HCT116 (cell line): ENCODE data around the gene CLEC4A. TPM values are rescaled to one million over a fixed set of nuclear protein-coding genes. Genes with fewer than 3 reads are reported as not detected.

Experiments
- ATAC-seq: fragments of 200-7000 bp; cut with Tn5 transposase; 2 replicates; pipeline ENCODE4 v1.9.1; 2020; ENCODE audit warnings: mild to moderate bottlenecking, moderate library complexity
- BruUV-seq: library from RNA; stranded (reverse); fragments of 400-500 nt; replicated peaks from 2 replicates; lab custom pipeline; 2021; lab: Mats Ljungman, UMichigan
- CTCF ChIA-PET: fragments of 300-600 bp; sonication (Branson Sonifier 250); formaldehyde crosslinking; loops from one replicate; lab custom pipeline; 2021; ENCODE audit warnings: antibody characterized with exemption; lab: Charles Lee
- POLR2A ChIA-PET: fragments of 300-600, 350-600 bp; sonication (Branson Sonifier 250); formaldehyde crosslinking; loops from one replicate; lab custom pipeline; 2021; ENCODE audit warnings: antibody characterized with exemption; lab: Charles Lee
- RAD21 ChIA-PET, 2 experiments: fragments of 300-600 bp; sonication (Branson Sonifier 250); formaldehyde crosslinking; loops; one replicate each; lab custom pipeline; 2023; ENCODE audit warnings: low total read pairs in 2 of 2; ENCODE audit not compliant: uncharacterized antibody in 2 of 2, unreplicated experiment in 2 of 2, low non-redundant PET in 1 of 2; lab: Charles Lee
- DNase-seq: peaks from one replicate; pipeline ENCODE4 v3.0.0-alpha.2; 2010; ENCODE audit warnings: low read depth, low spot score
- H2AFZ ChIP-seq: fragments of 200-600 bp; shearing (Covaris generic), sonication (generic); 2 replicates; pipeline ENCODE4 v1.6.1; 2017; ENCODE audit warnings: low read depth, mixed run types, mixed read lengths, antibody characterized with exemption, low read length; ENCODE audit not compliant: poor library complexity, severe bottlenecking
- H3K27ac ChIP-seq: 2 replicates; pipeline ENCODE4 v1.5.1; 2012; ENCODE audit warnings: low read depth, low read length
- H3K27me3 ChIP-seq: fragments of 200-600 bp; sonication (generic); 2 replicates; pipeline ENCODE4 v1.6.1; 2016; ENCODE audit warnings: mixed run types, low read length, mixed read lengths; ENCODE audit not compliant: insufficient read depth
- H3K36me3 ChIP-seq, 2 experiments: fragments of 200-500 bp in 1 of 2; fragments of 200-600 bp in 1 of 2; sonication (Bioruptor generic) in 1 of 2; sonication (generic) in 1 of 2; 2 replicates each; pipeline versions ENCODE4 v1.5.1 to v1.6.1; 2014 to 2016; ENCODE audit warnings: low read length in 2 of 2, inconsistent platforms in 1 of 2, mixed read lengths in 1 of 2, mixed run types in 1 of 2; ENCODE audit not compliant: insufficient read depth in 2 of 2, control insufficient read depth in 1 of 2
- H3K4me1 ChIP-seq, 2 experiments: fragments of 200-600 bp in 1 of 2; sonication (generic) in 1 of 2; 2 replicates each; pipeline versions ENCODE4 v1.5.1 to v1.6.1; 2012 to 2017; ENCODE audit warnings: low read length in 2 of 2, inconsistent platforms in 1 of 2, mild to moderate bottlenecking in 1 of 2, mixed read lengths in 1 of 2, mixed run types in 1 of 2, moderate library complexity in 1 of 2; ENCODE audit not compliant: insufficient read depth in 2 of 2, control insufficient read depth in 1 of 2
- H3K4me2 ChIP-seq: fragments of 200-600 bp; sonication (generic); 2 replicates; pipeline ENCODE4 v1.6.1; 2017; ENCODE audit warnings: mixed run types, low read length, mixed read lengths
- H3K4me3 ChIP-seq, 2 experiments: fragments of 200-600 bp in 1 of 2; sonication (generic) in 1 of 2; replicated peaks in 1 of 2; 2 replicates each; pipeline ENCODE4 v1.5.1; 2011 to 2016; ENCODE audit warnings: low read length in 2 of 2, control low read depth in 1 of 2, low read depth in 1 of 2, mild to moderate bottlenecking in 1 of 2, mixed read lengths in 1 of 2, mixed run types in 1 of 2
- H3K79me2 ChIP-seq: fragments of 200-600 bp; sonication (generic); 2 replicates; pipeline ENCODE4 v1.6.1; 2017; ENCODE audit warnings: mild to moderate bottlenecking, mixed run types, low read length, moderate library complexity, mixed read lengths; ENCODE audit not compliant: insufficient read depth
- H3K9ac ChIP-seq: fragments of 200-600 bp; sonication (generic); 2 replicates; pipeline ENCODE4 v1.6.1; 2016; ENCODE audit warnings: low read length, mixed read lengths
- H3K9me2 ChIP-seq: fragments of 200-600 bp; sonication (generic), shearing (Covaris generic); 2 replicates; pipeline ENCODE4 v1.6.1; 2017; ENCODE audit warnings: mixed run types, mild to moderate bottlenecking, moderate library complexity; ENCODE audit not compliant: insufficient read depth
- H3K9me3 ChIP-seq, 2 experiments: fragments of 200-500 bp in 1 of 2; fragments of 200-600 bp in 1 of 2; sonication (Bioruptor generic) in 1 of 2; sonication (generic) in 1 of 2; 2 replicates each; pipeline ENCODE4 v1.6.1; 2014 to 2017; ENCODE audit warnings: low read length in 2 of 2, mixed read lengths in 2 of 2, inconsistent platforms in 1 of 2, low read depth in 1 of 2, mild to moderate bottlenecking in 1 of 2, mixed run types in 1 of 2, moderate library complexity in 1 of 2; ENCODE audit not compliant: control insufficient read depth in 1 of 2, insufficient read depth in 1 of 2
- H4K20me1 ChIP-seq: fragments of 200-600 bp; sonication (generic), shearing (Covaris generic); 2 replicates; pipeline ENCODE4 v1.6.1; 2017; ENCODE audit warnings: mixed run types, mild to moderate bottlenecking, moderate library complexity; ENCODE audit not compliant: insufficient read depth
- ATF3 ChIP-seq: IDR thresholded peaks from 2 replicates; pipeline ENCODE4 v1.6.1; 2012
- CBX3 ChIP-seq: IDR thresholded peaks from 2 replicates; pipeline ENCODE4 v1.6.1; 2012; ENCODE audit warnings: low read depth
- CEBPB ChIP-seq: IDR thresholded peaks from 2 replicates; pipeline ENCODE4 v1.6.1; 2012; ENCODE audit warnings: low read depth
- ELF1 ChIP-seq: IDR thresholded peaks from 2 replicates; pipeline ENCODE4 v1.6.1; 2012; ENCODE audit warnings: low read depth, borderline replicate concordance
- EZH2 ChIP-seq: fragments of 200-600 bp; sonication (generic); IDR thresholded peaks from 2 replicates; pipeline ENCODE4 v1.6.1; 2017; ENCODE audit warnings: antibody characterized with exemption, mixed run types
- EZH2phosphoT487 ChIP-seq: fragments of 200-600 bp; IDR thresholded peaks from 2 replicates; pipeline ENCODE4 v1.6.1; 2018; ENCODE audit warnings: antibody characterized with exemption, borderline replicate concordance
- JUND ChIP-seq: IDR thresholded peaks from 2 replicates; pipeline ENCODE4 v1.6.1; 2012
- MAX ChIP-seq: IDR thresholded peaks from 2 replicates; pipeline ENCODE4 v1.6.1; 2012
- POLR2A ChIP-seq: IDR thresholded peaks from 2 replicates; pipeline ENCODE4 v1.7.0; 2011; ENCODE audit warnings: borderline replicate concordance; ENCODE audit not compliant: insufficient read depth, insufficient read length; ENCODE audit errors: extremely low read depth
- POLR2AphosphoS5 ChIP-seq: IDR thresholded peaks from 2 replicates; pipeline ENCODE4 v1.6.1; 2011; ENCODE audit warnings: mild to moderate bottlenecking, low read depth, low read length, moderate library complexity
- REST ChIP-seq: IDR thresholded peaks from 2 replicates; pipeline ENCODE4 v1.6.1; 2012; ENCODE audit warnings: low read depth
- SIN3A ChIP-seq: IDR thresholded peaks from 2 replicates; pipeline ENCODE4 v1.6.1; 2012; ENCODE audit warnings: low read depth
- SP1 ChIP-seq: IDR thresholded peaks from 2 replicates; pipeline ENCODE4 v1.6.1; 2012; ENCODE audit warnings: low read depth
- SRF ChIP-seq: IDR thresholded peaks from 2 replicates; pipeline ENCODE4 v1.6.1; 2012; ENCODE audit warnings: low read depth
- YY1 ChIP-seq: IDR thresholded peaks from 2 replicates; pipeline ENCODE4 v1.6.1; 2011; ENCODE audit warnings: low read length, low read depth, moderate library complexity, mild to moderate bottlenecking; ENCODE audit not compliant: insufficient replicate concordance; ENCODE audit errors: extremely low read depth
- ZBTB33 ChIP-seq: IDR thresholded peaks from 2 replicates; pipeline ENCODE4 v1.6.1; 2011; ENCODE audit warnings: mild to moderate bottlenecking, low read length, moderate library complexity; ENCODE audit not compliant: insufficient replicate concordance; ENCODE audit errors: extremely low read depth
- ZFX ChIP-seq: fragments of 450-650 bp; IDR thresholded peaks from 2 replicates; pipeline ENCODE4 v1.6.1; 2017
- ZNF274 ChIP-seq: fragments of 200-500 bp; sonication (Bioruptor generic); IDR thresholded peaks from 2 replicates; pipeline ENCODE4 v1.6.1; 2014; ENCODE audit warnings: mild to moderate bottlenecking, low read depth, low read length, inconsistent platforms
- intact Hi-C: fragments of 100-400 bp; cut with micrococcal nuclease; formaldehyde crosslinking; loops from 2 replicates; pipeline ENCODE4 v1.10.0; 2022
- total RNA-seq: library from RNA; stranded (reverse); gene quantifications from one replicate; pipeline ENCODE4 v1.2.1, GENCODE V29; 2021; ENCODE audit not compliant: unreplicated experiment

CLEC4A gene
- total RNA-seq, 1 experiment from 2014 or later, result 0.69 TPM

- intact Hi-C loops, result no loop called here
- no peaks in the 10 kb centered on the region for H4K20me1 ChIP-seq
- ATAC-seq (no peak), DNase-seq (no peak)
- POLR2A ChIA-PET, result no interaction called here
- H3K9me3 ChIP-seq, result no peaks in the 10 kb centered on the region
- H3K79me2 ChIP-seq, result no peaks in the 10 kb centered on the region
- RAD21 ChIA-PET, result no interaction called here
- peak within 1 kb of the TSS; percentile 52 for H2AFZ ChIP-seq
- H3K4me3 ChIP-seq, result no peak within 1 kb of the TSS
- no peaks in the 10 kb centered on the region for H3K36me3 ChIP-seq
- no TSS peak for BruUV-seq
- H3K27me3 ChIP-seq, result no peaks in the 10 kb centered on the region
- H3K4me1 ChIP-seq, result peaks cover 0 to 10% of the 10 kb centered on the region in 2 experiments; a peak in 2 of 4 replicates
- CTCF ChIA-PET, result no interaction called here
- H3K27ac ChIP-seq, result no peak within 1 kb of the TSS
- no peaks in the 10 kb centered on the region for H3K9me2 ChIP-seq
- peak within 1 kb of the TSS; percentile 35 for H3K4me2 ChIP-seq
- TF ChIP-seq EZH2, result no peak
- TF ChIP-seq YY1, result no peak
- no peak for TF ChIP-seq SRF
- TF ChIP-seq SP1, result no peak
- TF ChIP-seq REST, result no peak
- TF ChIP-seq POLR2A, result no peak
- TF ChIP-seq CEBPB, result no peak
- TF ChIP-seq ZNF274, result no peak
- TF ChIP-seq POLR2AphosphoS5, result no peak
- no peak for TF ChIP-seq EZH2phosphoT487
- no peak for TF ChIP-seq ELF1
- no peak for TF ChIP-seq ZBTB33
- no peak for TF ChIP-seq SIN3A
- TF ChIP-seq JUND, result no peak
- TF ChIP-seq ZFX, result no peak
- no peak for TF ChIP-seq ATF3
- TF ChIP-seq MAX, result no peak
- no peak for TF ChIP-seq CBX3
- no peak within 1 kb of the TSS for H3K9ac ChIP-seq
Measured at GRCh38 chr12:8156845-8157244, 33.4 kb downstream of the CLEC4A start, which contains the start of gene ZNF705A. Gene ZNF705A, plus strand, starts transcription at chr12:8157015. Its CDS starts 15,611 bp downstream, at chr12:8172626.
